HPDE6-E6E7 (cell line): ENCODE measurements around the gene ZNF382.
A peak's percentile ranks its signal among the peaks of the same experiment; 100 is the strongest.
"Not testable (repeated sequence)": the region's sequence is repeated elsewhere in the genome, so short reads cannot be mapped to it uniquely, and the experiment has no call there.

ENCODE experiments used
- DNase-seq: peaks from one replicate; pipeline ENCODE4 v3.0.0; 2011; ENCODE audit warnings: missing footprints; ENCODE audit errors: extremely low spot score

The ZNF382 gene

DNA sequence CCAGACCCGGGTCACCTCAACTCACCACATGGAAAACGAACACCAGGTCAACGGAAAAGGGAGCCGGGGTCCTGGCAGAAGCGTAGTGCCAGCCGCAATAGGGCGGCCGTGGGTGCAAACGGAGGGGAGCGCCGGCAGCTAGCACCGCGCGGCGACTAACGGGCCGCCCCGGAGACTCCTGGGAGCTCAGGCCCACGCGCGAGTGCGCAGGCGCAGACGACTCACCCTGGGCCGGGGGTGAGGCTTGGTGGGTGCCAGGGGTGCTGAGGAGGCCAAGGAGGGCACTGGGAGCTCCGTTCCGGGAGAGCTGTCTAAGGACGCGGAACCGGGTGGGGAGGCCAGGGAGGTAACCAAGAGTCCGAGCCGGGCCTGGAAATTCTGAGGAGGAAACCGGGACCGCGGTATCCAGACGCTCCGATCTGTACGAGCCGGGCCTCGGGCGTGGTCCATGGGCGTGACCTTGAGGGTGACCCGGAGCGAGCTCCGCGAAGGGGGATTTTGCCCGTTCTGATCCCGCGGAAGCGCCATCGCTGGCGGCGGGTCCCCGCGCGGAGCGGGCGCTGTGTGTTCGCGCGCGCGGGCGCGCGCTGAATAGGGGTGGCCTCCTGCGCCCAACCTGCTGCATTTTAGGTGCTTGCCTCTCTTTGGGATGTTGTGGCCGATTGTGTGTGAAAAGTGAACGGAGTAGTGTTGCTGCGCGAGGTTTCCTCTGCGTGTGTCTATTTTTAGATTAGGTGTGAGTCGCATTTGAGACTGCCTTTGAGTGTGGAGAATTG is at the start of gene ZNF382:
Gene ZNF382, plus strand, starts transcription at position 213 of the 776 bp plus-strand sequence. CDS start 4,602 bp downstream, outside the sequence.
- peak; percentile 55 for DNase-seq

DNA sequence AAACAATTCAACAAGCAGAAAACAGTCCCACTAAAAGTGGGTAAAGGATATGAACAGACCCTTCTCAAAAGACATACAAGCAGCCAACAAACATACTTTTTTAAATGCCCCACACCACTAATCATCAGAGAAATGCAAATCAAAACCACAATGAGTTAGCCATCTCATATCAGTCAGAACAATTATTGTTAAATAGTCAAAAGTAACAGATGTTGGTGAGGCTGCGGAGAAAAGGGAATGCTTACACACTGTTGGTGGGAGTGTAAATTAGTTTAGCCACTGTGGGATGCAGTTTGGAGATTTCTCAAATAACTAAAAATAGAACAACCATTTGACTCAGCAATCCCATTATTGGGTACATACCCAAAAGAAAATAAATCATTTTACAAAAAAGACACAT is 40.7 kb upstream of the ZNF382 start:
- DNase-seq: no peak

GRCh38 chr19:36572593-36573019 is 32.5 kb upstream of the ZNF382 start:
- DNase-seq: no peak

GRCh38 chr19:36573020-36573894 is 31.9 kb upstream of the ZNF382 start, which contains the start of gene ZNF529:
Gene ZNF529, minus strand, starts transcription at chr19:36573292. Its CDS starts 946 bp downstream, at chr19:36572346.
- peak; percentile 90 for DNase-seq

DNA sequence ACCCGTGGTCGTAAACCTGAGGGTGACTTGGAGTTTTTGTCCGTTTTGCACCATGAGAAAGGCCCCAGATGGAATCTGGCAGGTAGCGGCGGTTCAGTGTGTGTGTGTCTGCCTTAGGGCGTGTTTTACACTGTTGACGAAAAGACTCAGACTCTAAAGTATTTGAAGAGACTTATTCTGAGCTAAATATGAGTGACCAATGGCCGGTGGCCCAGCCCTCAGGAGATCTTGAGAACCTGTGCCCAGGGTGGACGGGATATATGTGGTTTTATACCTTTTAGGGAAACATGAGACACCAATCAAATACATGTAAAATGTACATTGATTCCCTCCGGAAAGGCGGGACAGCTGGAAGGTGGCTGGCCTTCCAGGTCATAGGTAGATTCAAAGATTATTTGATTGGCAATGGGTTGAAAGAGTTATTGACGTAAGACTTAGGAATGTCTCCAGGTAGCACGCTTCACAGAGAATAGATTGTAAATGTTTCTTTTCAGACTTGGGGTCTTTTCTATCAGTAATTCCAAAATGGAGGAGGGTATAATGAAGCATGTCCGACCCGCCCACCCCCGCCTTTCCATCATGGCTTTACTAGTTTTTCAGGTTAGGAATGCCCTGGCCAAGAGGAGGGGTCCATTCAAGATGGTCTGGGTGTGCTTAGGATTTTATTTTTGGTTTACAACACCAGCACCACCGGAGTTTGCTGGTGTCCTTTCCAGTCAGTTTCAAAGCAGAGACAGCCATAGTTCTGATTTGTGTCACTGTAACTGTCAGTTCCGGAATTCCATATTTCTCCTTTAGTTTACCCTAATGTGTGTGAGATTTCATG is 31.0 kb upstream of the ZNF382 start:
- DNase-seq: peak; percentile 23

GRCh38 chr19:36574741-36575140 is 30.4 kb upstream of the ZNF382 start:
- DNase-seq: no peak

- no peak for DNase-seq
These were observed 27.7 kb upstream of the ZNF382 start for GRCh38 chr19:36577271-36577996.

DNA sequence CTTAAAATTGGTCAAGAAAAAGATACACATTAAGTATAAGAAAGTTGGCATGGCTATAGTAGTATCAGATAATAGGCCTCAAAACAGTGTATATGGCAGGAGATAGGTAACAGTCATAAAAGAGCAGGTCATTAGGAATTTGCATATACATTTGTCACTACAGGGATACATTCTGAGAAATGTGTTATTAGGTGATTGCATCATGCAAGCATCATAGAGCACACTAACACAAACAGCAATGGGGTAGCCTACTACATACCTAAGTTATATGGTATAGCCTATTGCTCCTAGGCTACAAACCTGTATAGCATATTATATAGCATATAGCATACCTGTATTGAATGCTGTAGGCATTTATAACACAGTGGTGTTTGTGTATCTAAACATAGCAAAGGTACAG is 25.9 kb upstream of the ZNF382 start:
- DNase-seq: no peak

DNA sequence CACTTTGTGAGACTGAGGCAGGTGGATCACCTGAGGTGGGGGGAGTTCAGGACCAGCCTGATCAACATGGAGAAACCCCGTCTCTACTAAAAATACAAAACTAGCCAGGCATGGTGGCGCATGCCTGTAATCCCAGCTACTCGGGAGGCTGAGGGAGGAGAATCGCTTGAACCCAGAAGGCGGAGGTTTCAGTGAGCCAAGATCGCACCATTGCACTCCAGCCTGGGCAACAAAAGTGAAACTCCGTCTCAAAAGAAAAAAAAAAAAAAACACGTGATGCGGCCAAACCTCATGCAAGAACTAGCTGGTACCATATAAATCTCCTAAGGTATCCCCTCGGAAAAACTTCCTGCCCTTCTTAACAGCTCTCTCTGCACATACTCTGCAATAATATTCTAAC is 2.4 kb upstream of the ZNF382 start:
- DNase-seq: not testable (repeated sequence)

DNA sequence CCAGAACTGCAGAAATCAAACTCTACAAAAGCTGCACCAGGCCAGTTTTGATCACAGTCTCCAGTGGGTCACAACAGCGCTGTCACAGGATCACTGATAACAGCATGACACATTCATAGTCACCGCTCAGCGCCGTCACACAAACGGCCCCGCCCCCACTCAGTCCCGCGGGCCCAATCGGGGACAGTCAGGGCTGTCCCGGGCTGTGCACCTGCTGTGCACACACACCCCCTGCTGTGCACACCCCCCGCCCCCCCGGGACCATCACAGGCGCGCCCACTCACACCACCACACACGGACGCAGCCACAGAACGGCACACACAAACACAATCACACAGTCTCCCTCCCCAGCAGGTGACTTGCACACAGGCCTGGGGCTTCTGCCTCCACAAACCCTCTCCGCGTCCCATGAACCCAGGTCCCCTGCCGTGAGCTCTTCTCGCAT is 435 bp upstream of the ZNF382 start:
- DNase-seq: peak; percentile 32

DNA sequence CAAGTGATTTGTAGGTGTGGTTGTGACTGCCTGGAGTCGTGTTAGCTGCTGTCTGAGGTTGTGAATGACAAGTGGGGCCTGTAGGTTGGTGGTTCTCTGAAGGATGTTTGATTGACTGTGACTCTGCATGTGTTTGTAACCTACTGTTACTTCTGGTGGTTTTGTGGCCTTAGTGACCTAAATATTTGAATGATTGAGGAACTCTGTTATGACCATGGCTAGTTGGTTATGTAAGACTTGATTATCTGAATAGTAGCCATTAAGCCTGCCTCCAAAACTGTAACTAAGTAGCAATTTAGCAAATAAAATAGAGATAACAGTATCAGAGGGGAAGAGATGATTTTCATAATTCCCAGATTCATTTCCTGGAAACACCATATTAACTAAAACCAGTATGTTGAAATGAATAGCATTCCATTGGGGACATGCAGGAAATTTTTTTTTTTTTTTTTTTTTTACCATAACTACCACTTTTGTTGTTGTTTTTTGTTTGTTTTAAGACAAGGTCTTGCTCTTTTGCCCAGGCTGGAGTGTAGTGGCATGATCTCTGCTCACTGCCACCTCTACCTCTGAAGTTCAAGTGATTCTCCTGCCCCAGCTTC is 865 bp downstream of the ZNF382 start:
- no peak for DNase-seq

DNA sequence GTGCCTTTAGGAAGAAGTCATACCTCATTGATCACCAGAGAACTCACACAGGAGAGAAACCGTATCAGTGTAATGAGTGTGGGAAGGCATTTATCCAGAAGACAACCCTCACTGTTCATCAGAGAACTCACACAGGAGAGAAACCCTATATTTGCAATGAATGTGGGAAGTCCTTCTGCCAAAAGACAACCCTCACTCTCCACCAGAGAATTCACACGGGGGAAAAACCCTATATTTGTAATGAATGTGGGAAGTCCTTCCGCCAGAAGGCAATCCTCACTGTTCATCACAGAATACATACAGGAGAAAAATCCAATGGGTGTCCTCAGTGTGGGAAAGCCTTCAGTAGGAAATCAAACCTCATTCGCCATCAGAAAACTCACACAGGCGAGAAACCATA is 21.9 kb downstream of the ZNF382 start:
- DNase-seq: no peak

- DNase-seq: no peak
These were observed 30.2 kb downstream of the ZNF382 start for GRCh38 chr19:36635342-36635741.

DNA sequence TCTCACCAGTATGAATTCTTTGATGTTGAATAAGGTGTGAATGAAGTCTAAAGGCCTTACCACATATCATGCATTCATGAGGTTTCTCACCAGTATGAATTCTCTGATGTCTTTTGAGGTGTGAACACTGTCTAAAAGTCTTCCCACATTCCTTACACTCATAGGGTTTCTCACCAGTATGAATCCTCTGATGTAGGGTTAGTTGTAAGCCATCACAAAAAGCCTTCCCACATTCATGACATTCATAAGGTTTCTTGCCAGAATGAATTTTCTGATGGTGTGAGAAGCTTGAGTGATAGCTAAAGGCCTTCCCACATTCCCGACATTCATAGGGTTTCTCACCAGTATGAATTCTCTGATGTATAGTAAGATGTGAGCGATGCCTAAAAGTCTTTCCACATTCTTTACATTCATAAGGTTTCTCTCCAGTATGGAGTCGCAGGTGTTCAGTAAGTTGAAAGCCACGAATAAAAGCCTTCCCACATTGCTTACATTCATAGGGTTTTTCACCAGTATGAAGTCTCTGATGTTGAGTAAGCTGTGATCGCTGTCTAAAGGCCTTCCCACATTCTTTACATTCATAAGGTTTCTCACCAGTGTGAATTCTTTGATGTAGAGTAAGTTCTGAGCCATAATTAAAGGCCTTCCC is 33.9 kb downstream of the ZNF382 start:
- DNase-seq: no peak

DNA sequence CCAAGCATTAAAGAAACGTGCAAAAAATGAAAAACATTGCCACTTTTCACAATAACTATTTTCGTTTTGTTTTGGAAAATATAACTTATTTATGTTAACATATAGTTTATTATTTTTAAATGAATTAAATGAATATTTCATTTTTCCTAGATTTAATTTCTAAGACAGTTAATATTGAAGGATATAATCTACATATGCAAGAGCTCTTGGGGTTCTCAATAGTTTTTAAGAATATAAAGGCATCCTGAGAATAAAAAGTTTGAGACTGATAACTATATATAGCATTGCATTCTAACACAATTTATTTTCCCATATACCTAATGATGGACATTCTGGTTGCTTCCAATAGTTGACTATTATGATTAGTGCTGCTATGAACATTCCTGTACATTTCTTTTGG is 41.6 kb downstream of the ZNF382 start:
- DNase-seq: no peak

DNA sequence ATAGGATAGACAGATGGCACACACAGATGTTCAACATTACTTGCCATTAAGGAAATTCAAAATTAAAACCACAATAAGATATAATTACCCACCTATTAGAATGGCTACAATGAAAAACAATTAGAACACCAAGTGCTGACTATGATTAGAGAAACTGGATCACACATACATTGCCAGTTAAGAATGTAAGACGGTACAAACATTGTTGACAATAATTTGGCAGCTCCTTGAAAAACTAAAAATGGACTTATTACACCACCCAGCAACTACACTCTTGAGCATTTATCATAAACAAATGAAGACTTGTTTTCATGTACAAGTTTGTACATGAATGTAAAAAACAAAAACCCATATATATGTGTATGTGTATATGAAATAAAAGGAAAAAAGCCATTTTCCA is 47.8 kb downstream of the ZNF382 start:
- DNase-seq: no peak

GRCh38 chr19:36665832-36666231 is 60.7 kb downstream of the ZNF382 start:
- no peak for DNase-seq

- DNase-seq: no peak
These were observed 63.5 kb downstream of the ZNF382 start for GRCh38 chr19:36668646-36669045.

DNA sequence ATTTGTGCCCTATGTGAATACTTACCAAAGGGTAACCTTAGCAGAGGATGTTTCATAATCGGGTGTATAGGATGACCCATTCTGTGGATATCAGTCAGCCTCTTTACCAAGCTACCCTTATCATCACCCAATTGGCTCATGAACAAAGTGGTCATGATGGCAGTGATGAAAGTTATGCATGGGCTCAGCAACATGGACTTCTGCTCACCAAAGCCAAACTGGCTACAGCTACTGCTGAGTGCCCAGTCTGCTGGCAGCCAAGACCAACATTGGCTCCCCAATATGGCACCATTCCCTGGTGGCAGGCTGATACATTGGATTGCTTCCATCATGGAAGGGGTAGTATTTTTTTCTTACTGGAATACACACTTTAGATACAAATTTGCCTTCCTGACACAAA is 67.3 kb downstream of the ZNF382 start:
- no peak for DNase-seq

- no peak for DNase-seq
These were observed 69.1 kb downstream of the ZNF382 start for GRCh38 chr19:36674201-36674600.
